Activated naive CD8-positive, alpha-beta T cell (primary cell): ENCODE results near the gene MYADML2.
"Not testable (repeated sequence)": the region's sequence is repeated elsewhere in the genome, so short reads cannot be mapped to it uniquely, and the experiment has no call there.

ENCODE experiments used
- H3K27ac Mint-ChIP-seq: one replicate; pipeline ENCODE4 v1.8.0; 2021; ENCODE audit warnings: mixed read lengths
- H3K27me3 Mint-ChIP-seq: one replicate; pipeline ENCODE4 v1.8.0; 2021; ENCODE audit warnings: mixed read lengths
- H3K36me3 Mint-ChIP-seq: one replicate; pipeline ENCODE4 v1.8.0; 2021; ENCODE audit warnings: mixed read lengths
- H3K4me1 Mint-ChIP-seq: one replicate; pipeline ENCODE4 v1.8.0; 2021; ENCODE audit warnings: low read depth, mixed read lengths
- H3K4me3 Mint-ChIP-seq: one replicate; pipeline ENCODE4 v1.8.0; 2021; ENCODE audit warnings: mild to moderate bottlenecking, mixed read lengths
- H3K9me3 Mint-ChIP-seq: one replicate; pipeline ENCODE4 v1.8.0; 2021; ENCODE audit warnings: low read depth, mixed read lengths

MYADML2 gene

DNA sequence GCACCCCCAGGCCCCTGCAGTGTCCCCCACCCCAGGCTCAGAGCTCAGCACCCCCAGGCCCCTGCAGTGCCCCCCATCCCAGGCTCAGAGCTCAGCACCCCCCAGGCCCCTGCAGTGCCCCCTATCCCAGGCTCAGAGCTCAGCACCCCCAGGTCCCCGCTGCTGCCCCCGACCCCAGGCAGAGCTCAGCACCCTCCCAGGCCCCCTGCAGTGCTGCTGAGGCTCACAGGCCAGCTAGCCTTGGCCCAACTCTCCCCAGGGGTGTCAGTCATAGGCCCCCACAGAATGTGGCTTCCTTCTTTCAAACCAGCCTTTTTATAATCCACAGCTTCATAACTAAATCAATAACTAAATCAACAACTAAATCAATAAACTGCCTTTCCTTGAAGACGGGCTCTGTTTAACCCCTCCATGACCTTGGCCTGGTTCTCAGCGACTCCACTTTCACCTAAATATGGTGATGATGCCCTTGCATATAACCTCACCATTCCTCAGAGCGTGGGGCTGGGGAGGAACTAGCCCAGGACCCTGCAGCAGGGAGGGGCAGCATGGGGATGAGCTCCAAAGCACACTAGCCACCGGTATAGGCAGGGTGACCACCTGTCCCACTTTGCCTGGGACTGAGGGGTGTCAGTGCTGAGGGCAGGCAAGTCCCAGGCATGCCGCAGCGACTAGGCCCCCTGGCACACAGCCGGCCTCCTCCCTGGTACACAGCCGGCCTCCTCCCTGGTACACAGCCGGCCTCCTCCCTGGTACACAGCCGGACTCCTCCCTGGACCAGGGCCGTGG lies 8.9 kb upstream of the MYADML2 start:
- H3K27me3 Mint-ChIP-seq, result peaks cover 3% of the 10 kb centered on the region
- H3K36me3 Mint-ChIP-seq, result no peaks in the 10 kb centered on the region
- H3K4me1 Mint-ChIP-seq, result peaks cover 7% of the 10 kb centered on the region
- H3K9me3 Mint-ChIP-seq, result no peaks in the 10 kb centered on the region
- H3K4me3 Mint-ChIP-seq, result no peak overlapping the region
- no peak overlapping the region for H3K27ac Mint-ChIP-seq

- Mint-ChIP-seq H3K36me3 (no peaks in the 10 kb centered on the region), H3K27ac (no peak overlapping the region), H3K9me3 (no peaks in the 10 kb centered on the region), H3K4me1 (peaks cover 9% of the 10 kb centered on the region), H3K27me3 (peaks cover 3% of the 10 kb centered on the region), H3K4me3 (no peak overlapping the region)
Measured at GRCh38 chr17:81955058-81955681, 8.1 kb upstream of the MYADML2 start.

DNA sequence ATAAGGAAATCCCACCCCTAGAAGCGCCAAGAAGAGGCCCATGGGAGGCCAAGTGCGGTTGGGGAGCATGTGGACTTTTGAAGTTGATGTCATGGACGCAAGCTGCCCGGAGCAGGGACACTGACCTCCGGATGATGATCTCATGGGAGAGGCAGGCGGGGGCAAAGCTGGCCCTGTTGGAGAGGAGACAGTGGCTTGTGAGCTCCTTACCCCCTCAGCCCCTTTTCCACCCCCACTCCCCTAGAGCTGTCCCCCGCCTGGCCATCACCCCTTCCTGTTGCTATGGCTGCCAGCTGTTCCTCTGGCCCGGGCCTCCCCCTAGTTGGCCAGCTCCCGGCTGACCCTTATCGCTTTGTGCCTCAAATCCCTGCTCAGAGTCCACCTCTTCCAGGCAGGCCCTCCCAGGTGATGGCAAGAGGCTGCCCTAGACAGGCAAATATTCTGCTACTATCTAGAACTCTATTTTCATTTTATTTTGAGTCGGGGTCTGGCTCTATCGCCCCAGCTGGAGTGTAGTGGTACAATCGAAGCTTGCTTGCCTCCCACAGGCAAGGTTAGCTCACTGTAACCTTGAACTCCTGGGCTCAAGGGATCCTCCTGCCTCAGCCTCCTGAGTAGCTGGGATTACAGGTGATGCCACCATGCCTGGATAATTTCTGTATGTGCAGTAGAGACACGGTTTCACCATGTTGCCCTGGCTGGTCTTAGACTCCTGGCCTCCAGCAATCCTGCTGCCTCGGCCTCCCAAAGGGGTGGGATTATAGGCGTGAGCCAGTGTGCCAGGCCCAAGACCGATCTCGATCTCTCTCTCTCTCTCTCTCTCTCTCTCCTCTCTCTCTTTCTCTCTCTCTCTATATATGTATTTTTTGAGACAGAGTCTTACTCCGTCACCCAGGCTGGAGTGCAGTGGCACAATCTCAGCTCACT lies 7.4 kb upstream of the MYADML2 start:
- no peaks in the 10 kb centered on the region for H3K36me3 Mint-ChIP-seq
- no peak overlapping the region for H3K27ac Mint-ChIP-seq
- peaks cover 3% of the 10 kb centered on the region for H3K27me3 Mint-ChIP-seq
- H3K4me1 Mint-ChIP-seq, result peaks cover 9% of the 10 kb centered on the region
- no peaks in the 10 kb centered on the region for H3K9me3 Mint-ChIP-seq
- H3K4me3 Mint-ChIP-seq, result no peak overlapping the region

DNA sequence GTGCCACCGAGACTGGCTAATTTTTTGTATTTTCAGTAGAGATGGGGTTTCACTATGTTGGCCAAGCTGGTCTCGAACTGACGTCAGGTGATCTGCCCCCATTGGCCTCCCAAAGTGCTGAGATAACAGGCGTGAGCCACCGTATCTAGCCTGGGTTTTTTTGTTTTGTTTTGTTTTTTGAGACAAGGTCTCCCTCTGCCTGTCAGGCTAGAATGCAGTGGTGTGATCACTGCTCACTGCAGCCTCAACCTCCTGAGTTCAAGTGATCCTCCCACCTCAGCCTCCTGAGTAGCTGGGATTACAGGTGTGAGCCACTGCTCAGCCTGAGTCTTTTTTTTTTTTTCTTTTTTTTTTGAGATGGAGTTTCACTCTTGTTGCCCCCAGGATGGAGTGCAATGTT lies 6.4 kb upstream of the MYADML2 start:
- H3K27ac Mint-ChIP-seq, H3K4me1 Mint-ChIP-seq, H3K4me3 Mint-ChIP-seq, H3K27me3 Mint-ChIP-seq, H3K9me3 Mint-ChIP-seq, H3K36me3 Mint-ChIP-seq: not testable (repeated sequence)

DNA sequence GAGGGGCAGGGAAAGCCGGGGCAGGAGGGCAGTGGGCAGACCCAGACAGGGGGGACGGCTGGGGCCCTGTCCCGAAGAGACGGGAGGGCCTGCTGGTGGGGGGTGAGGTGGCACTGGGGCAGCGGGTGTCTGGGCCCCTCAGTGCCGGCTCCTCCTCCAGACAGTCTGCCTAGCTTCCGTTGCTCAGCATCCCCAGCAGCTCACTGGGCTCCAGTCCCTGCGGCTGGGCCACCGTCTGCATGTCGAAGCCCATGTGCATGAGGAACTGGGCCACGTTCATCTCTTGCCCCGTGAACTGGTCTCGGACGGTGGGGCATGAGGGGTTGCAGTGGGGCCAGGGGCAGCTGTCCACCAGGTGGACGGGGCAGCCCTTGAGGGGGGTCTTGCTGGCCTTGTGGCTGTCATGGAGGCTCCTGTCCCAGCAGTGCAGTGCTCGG lies 5.8 kb upstream of the MYADML2 start:
- Mint-ChIP-seq H3K4me1 (peaks cover 5% of the 10 kb centered on the region), H3K27me3 (no peaks in the 10 kb centered on the region), H3K4me3 (no peak overlapping the region), H3K27ac (no peak overlapping the region), H3K9me3 (no peaks in the 10 kb centered on the region), H3K36me3 (no peaks in the 10 kb centered on the region)

GRCh38 chr17:81951785-81952684 lies 5.0 kb upstream of the MYADML2 start:
- H3K9me3 Mint-ChIP-seq, result no peaks in the 10 kb centered on the region
- H3K36me3 Mint-ChIP-seq, result no peaks in the 10 kb centered on the region
- no peak overlapping the region for H3K27ac Mint-ChIP-seq
- no peak overlapping the region for H3K4me3 Mint-ChIP-seq
- H3K27me3 Mint-ChIP-seq, result no peaks in the 10 kb centered on the region
- peaks cover 5% of the 10 kb centered on the region for H3K4me1 Mint-ChIP-seq

DNA sequence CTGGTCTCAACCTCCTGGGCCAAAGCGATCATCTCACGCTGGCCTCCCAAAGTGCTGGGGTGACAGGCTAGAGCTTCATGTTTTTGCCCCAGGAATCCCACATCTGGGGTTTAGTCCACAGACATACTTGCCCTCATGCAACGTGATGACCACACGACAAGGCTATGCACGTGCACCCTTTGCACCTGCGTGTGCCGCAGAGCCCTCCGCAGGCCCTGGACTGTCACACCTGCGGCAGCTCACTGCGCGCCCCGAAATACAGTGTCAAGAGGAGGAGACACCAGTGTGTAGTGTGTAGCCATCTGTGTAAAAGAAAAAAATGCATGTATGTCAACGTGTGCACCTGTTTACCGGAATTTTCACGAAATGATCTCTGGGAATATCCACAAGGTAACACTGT lies 3.5 kb upstream of the MYADML2 start:
- Mint-ChIP-seq H3K27me3 (no peaks in the 10 kb centered on the region), H3K36me3 (no peaks in the 10 kb centered on the region), H3K4me1 (peaks cover 5% of the 10 kb centered on the region), H3K4me3 (no peak overlapping the region), H3K27ac (no peak overlapping the region), H3K9me3 (no peaks in the 10 kb centered on the region)

DNA sequence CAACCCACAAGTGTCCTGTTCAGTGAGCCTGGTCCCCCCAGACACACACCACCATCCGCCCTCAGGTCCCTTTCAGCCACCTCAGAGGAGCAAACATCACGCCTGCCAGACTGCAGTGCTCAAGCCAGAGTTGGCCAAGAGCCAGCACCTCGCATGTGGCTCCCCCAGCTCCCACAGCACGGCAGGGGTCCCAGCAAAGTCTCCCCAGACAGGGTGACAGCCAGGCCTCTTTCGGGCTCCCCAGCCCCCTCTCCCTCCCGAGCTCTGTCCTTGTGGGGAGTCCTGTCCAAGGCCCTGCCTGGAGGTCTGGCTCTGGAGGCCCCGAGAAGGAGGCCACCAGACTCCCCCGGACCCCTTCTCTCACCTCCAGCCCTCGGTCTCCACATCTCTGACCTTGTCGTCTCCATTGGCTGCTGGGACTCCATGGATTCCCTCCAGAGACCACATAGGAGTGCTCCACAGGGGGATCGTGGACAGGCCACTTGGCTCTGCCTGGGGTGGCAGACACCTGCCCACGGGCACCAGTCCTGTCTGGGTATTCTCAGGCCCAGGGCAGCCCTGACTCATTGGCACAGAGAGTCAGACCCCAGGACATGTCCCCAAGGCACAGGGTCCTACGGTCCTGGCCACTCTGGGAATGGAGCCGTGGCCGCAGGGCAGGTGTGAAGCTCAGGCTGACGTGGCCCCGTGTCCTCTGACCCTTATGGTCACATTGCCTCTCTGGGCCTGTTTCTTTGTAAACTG lies 1.8 kb upstream of the MYADML2 start:
- Mint-ChIP-seq H3K4me1 (peaks cover 5% of the 10 kb centered on the region), H3K27me3 (no peaks in the 10 kb centered on the region), H3K9me3 (no peaks in the 10 kb centered on the region), H3K27ac (no peak overlapping the region), H3K4me3 (no peak overlapping the region), H3K36me3 (no peaks in the 10 kb centered on the region)

- Mint-ChIP-seq H3K36me3 (no peaks in the 10 kb centered on the region), H3K4me3 (no peak overlapping the region), H3K27ac (no peak overlapping the region), H3K4me1 (no peaks in the 10 kb centered on the region), H3K9me3 (no peaks in the 10 kb centered on the region), H3K27me3 (no peaks in the 10 kb centered on the region)
Measured at GRCh38 chr17:81944858-81945257, 2.2 kb downstream of the MYADML2 start.

DNA sequence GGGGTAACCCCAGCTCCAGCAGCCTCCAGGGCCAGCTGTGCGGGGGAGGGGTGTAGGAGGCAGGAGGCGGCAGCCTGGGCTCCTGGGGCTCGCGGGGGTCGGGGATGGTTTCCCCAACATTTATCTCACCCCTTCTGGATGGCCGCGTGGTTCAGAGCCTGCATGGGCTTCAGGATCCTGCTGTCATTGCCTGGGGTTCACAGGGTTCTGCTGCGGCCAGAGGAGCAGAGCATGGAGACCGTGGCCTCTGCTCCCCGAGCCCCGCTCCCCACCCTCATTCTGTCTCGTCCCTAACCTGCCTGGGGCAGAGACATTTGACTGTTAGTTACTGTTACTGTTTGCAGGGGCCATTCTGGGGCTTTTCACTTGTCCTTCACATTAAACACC lies 4.9 kb downstream of the MYADML2 start:
- Mint-ChIP-seq H3K27me3 (no peaks in the 10 kb centered on the region), H3K36me3 (no peaks in the 10 kb centered on the region), H3K27ac (no peak overlapping the region), H3K4me3 (no peak overlapping the region), H3K9me3 (no peaks in the 10 kb centered on the region), H3K4me1 (peaks cover 5% of the 10 kb centered on the region)

DNA sequence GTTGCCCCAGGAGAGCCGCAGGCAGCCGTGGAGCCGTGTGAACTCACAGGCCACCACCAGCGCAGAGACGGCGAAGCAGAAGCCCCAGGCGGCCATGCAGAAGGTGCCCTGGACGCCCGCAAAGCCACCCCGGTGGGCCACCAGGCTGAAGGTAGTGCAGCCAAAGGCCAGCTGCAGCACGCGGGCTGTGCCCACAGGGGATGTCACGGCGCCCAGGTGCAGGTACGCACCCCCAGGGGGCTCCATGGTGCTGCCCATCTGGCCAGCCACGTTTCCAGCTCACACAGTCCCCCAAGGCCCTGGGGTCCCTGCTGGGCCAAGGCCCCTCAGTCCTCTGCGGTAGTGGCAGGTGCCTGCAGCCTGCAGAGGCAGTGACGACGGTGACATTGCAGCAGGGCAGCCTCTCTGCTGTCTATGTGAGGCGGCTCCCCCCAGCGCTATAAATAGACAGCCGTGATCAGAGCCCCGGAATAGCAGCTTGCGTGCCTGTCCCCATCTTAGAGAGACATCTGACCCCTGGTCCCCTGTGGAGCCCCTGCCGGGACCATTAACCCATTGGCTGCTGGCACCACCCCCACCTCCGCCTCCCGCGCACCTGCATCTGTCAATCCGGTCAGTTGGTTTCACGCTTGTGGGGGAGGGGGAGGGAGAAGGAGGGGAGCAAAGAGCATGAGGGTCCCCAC lies 5.4 kb downstream of the MYADML2 start:
- no peak overlapping the region for H3K27ac Mint-ChIP-seq
- H3K36me3 Mint-ChIP-seq, result no peaks in the 10 kb centered on the region
- no peaks in the 10 kb centered on the region for H3K27me3 Mint-ChIP-seq
- no peak overlapping the region for H3K4me3 Mint-ChIP-seq
- peaks cover 5% of the 10 kb centered on the region for H3K4me1 Mint-ChIP-seq
- H3K9me3 Mint-ChIP-seq, result no peaks in the 10 kb centered on the region

GRCh38 chr17:81940538-81941483 lies 6.2 kb downstream of the MYADML2 start:
- no peak overlapping the region for H3K27ac Mint-ChIP-seq
- H3K4me3 Mint-ChIP-seq, result no peak overlapping the region
- no peaks in the 10 kb centered on the region for H3K9me3 Mint-ChIP-seq
- peaks cover 7% of the 10 kb centered on the region for H3K4me1 Mint-ChIP-seq
- no peaks in the 10 kb centered on the region for H3K36me3 Mint-ChIP-seq
- no peaks in the 10 kb centered on the region for H3K27me3 Mint-ChIP-seq
